H1 (cell line): ENCODE measurements around the gene PGLYRP4. TPM values are rescaled to one million over a fixed set of nuclear protein-coding genes. Genes with fewer than 3 reads are reported as not detected.

Source experiments
- CBX5 ChIP-seq: fragments of 300-800, 300-1000 bp; sonication (generic); IDR thresholded peaks from 2 replicates; pipeline ENCODE4 v1.7.1; 2016; ENCODE audit warnings: antibody characterized with exemption, low read length, low read depth
- CHD7 ChIP-seq: fragments of 300-600 bp; sonication (generic); IDR thresholded peaks from 2 replicates; pipeline ENCODE4 v1.7.1; 2012; ENCODE audit warnings: low read length, moderate library complexity, mild to moderate bottlenecking, inconsistent platforms; ENCODE audit not compliant: insufficient replicate concordance
- E2F6 ChIP-seq: IDR thresholded peaks from 2 replicates; pipeline ENCODE4 v1.6.1; 2012; ENCODE audit warnings: inconsistent platforms
- HDAC2 ChIP-seq, 2 experiments: fragments of 300-600 bp in 1 of 2; sonication (generic) in 1 of 2; IDR thresholded peaks; 2 replicates each; pipeline ENCODE4 v1.6.1; 2011 to 2012; ENCODE audit warnings: low read depth in 2 of 2, low read length in 2 of 2, mild to moderate bottlenecking in 2 of 2, moderate library complexity in 2 of 2, borderline replicate concordance in 1 of 2, inconsistent platforms in 1 of 2
- JUND ChIP-seq: IDR thresholded peaks from 2 replicates; pipeline ENCODE4 v1.6.1; 2011; ENCODE audit warnings: mild to moderate bottlenecking, improper control_type of control experiment, low read length
- NRF1 ChIP-seq: IDR thresholded peaks from 2 replicates; pipeline ENCODE4 v1.6.1; 2011; ENCODE audit warnings: mild to moderate bottlenecking, low read depth, low read length, improper control_type of control experiment
- PHF8 ChIP-seq: fragments of 200-600 bp; sonication (generic); conservative IDR thresholded peaks from 2 replicates; pipeline ENCODE4 v1.7.1; 2012; ENCODE audit warnings: low read depth, mild to moderate bottlenecking, inconsistent platforms, low read length, moderate library complexity
- RXRA ChIP-seq: IDR thresholded peaks from 2 replicates; pipeline ENCODE4 v1.6.1; 2011; ENCODE audit warnings: low read depth, mild to moderate bottlenecking, low read length, moderate library complexity; ENCODE audit not compliant: insufficient read depth
- polyA plus RNA-seq, 7 experiments: library from polyadenylated mRNA; depleted of rRNA in 3 of 7; stranded (reverse) in 5 of 7; unstranded in 2 of 7; fragments of >200 nt in 5 of 7; fragments of 200-250 nt in 2 of 7; gene quantifications; 1 replicate in 5 of 7; 2 replicates in 1 of 7; 4 replicates in 1 of 7; pipeline versions ENCODE4 v1.2.1 to v1.2.3, GENCODE V29; 2011 to 2013; ENCODE audit warnings: missing spikeins in 2 of 7, mixed read lengths in 2 of 7
- total RNA-seq: library from RNA; stranded (reverse); fragmentation: NEBNext Ultra II Directional; extraction: Animal tissue kit (Norgen Biotek cat#: 25700); gene quantifications from 2 replicates; pipeline ENCODE4 v1.2.1, GENCODE V29; 2021

PGLYRP4 gene
- total and polyA plus RNA-seq, 2 of the 8 experiments (the other 6 are each of a cell fraction or from before 2014, with no cell fraction given), result not detected

DNA sequence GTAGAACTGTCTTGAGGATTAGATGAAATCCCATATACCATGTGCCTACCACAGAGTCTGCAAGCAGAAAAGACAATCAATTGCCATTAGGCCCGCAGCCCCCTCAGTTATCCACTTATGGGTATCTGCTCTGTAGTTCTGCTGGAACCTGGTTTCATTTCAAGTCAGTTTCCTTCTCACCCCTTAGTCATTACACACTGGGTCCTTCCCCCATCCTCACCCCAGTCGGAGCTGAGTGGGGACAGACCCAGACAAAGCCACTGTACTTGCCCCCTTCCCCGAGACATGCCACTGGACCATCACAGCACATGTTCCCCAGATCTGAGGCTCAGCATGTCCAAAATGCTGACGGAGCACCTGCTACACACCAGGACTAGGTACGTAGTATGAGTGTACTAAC, 57.1 kb downstream of the PGLYRP4 start (continued):
- TF ChIP-seq HDAC2 (IDR thresholded peaks at IDR 0.05; ENCODE audit: borderline replicate concordance in 1 of 2, low read depth in 2 of 2, low read length in 2 of 2) (no peak), E2F6 (no peak), CHD7 (no peak), CBX5 (no peak), PHF8 (no peak), JUND (no peak), RXRA (no peak), NRF1 (no peak)
